HG02623 (cell line): ENCODE data around the gene FBXO46.
"Not testable (repeated sequence)": the region's sequence is repeated elsewhere in the genome, so short reads cannot be mapped to it uniquely, and the experiment has no call there.

Experiments used
- ATAC-seq: cut with Tn5 transposase; IDR thresholded peaks from one replicate; pipeline ENCODE4 v1.9.1; 2021; ENCODE audit warnings: moderate library complexity; ENCODE audit not compliant: unreplicated experiment

FBXO46 gene

GRCh38 chr19:45766296-45766868, 35.7 kb upstream of the FBXO46 start:
- no peak for ATAC-seq

GRCh38 chr19:45765702-45766295, 35.1 kb upstream of the FBXO46 start:
- no peak for ATAC-seq

GRCh38 chr19:45764945-45765701, 34.4 kb upstream of the FBXO46 start:
- no peak for ATAC-seq

GRCh38 chr19:45764475-45764874, 33.8 kb upstream of the FBXO46 start:
- no peak for ATAC-seq

GRCh38 chr19:45763691-45764294, 33.1 kb upstream of the FBXO46 start:
- no peak for ATAC-seq

- ATAC-seq, result no peak
These were observed 32.4 kb upstream of the FBXO46 start for GRCh38 chr19:45762870-45763631.

GRCh38 chr19:45761714-45762113, 31.0 kb upstream of the FBXO46 start:
- no peak for ATAC-seq

- ATAC-seq, result no peak
These were observed 28.2 kb upstream of the FBXO46 start for GRCh38 chr19:45758921-45759320.

- ATAC-seq, result no peak
These were observed 27.0 kb upstream of the FBXO46 start for GRCh38 chr19:45757695-45758094.

- no peak for ATAC-seq
These were observed 23.6 kb upstream of the FBXO46 start for GRCh38 chr19:45754323-45754722.

GRCh38 chr19:45753548-45753947, 22.9 kb upstream of the FBXO46 start:
- ATAC-seq, result no peak

- no peak for ATAC-seq
These were observed 21.9 kb upstream of the FBXO46 start for GRCh38 chr19:45752639-45753038.

- ATAC-seq, result not testable (repeated sequence)
These were observed 20.8 kb upstream of the FBXO46 start for GRCh38 chr19:45751483-45751882.

- ATAC-seq, result no peak
These were observed 16.8 kb upstream of the FBXO46 start for GRCh38 chr19:45747513-45747912.

GRCh38 chr19:45746866-45747265, 16.2 kb upstream of the FBXO46 start:
- no peak for ATAC-seq

GRCh38 chr19:45745606-45746005, 14.9 kb upstream of the FBXO46 start:
- ATAC-seq, result no peak

- no peak for ATAC-seq
These were observed 12.3 kb upstream of the FBXO46 start for GRCh38 chr19:45742969-45743368.

GRCh38 chr19:45739498-45740439, 9.1 kb upstream of the FBXO46 start:
- ATAC-seq, result no peak

- ATAC-seq, result no peak
These were observed 2.6 kb upstream of the FBXO46 start, which contains the start of gene MEIOSIN for GRCh38 chr19:45733160-45733810. MEIOSIN (plus strand) TSS chr19:45733439; CDS start chr19:45735377, 1,938 bp downstream.
